Panc1 (cell line): ENCODE data around the gene ZFP62. TPM values are rescaled to one million over a fixed set of nuclear protein-coding genes. Genes with fewer than 3 reads are reported as not detected.

Source experiments
- ATAC-seq: fragments of 200-7000 bp; cut with Tn5 transposase; 2 replicates; pipeline ENCODE4 v1.9.1; 2020; ENCODE audit warnings: mild to moderate bottlenecking, moderate library complexity
- BruUV-seq: library from RNA; stranded (reverse); fragments of 400-500 nt; replicated peaks from 2 replicates; lab custom pipeline; 2021; lab: Mats Ljungman, UMichigan
- CTCF ChIA-PET: fragments of 300-600 bp; sonication (Branson Sonifier 250); formaldehyde crosslinking; loops from one replicate; lab custom pipeline; 2022; ENCODE audit warnings: antibody characterized with exemption; lab: Charles Lee
- POLR2A ChIA-PET: fragments of 300-600 bp; sonication (Branson Sonifier 250); formaldehyde crosslinking; loops from one replicate; lab custom pipeline; 2022; ENCODE audit warnings: antibody characterized with exemption; lab: Charles Lee
- DNase-seq: peaks from one replicate; pipeline ENCODE4 v3.0.0-alpha.2; 2010; ENCODE audit warnings: low read depth, low spot score
- H3K27ac ChIP-seq: 2 replicates; pipeline ENCODE4 v1.5.1; 2011; ENCODE audit warnings: mild to moderate bottlenecking, low read length, inconsistent platforms
- H3K27me3 ChIP-seq: fragments of 200-500 bp; sonication (Bioruptor generic); 2 replicates; pipeline ENCODE4 v1.6.0; 2014; ENCODE audit warnings: low read length, inconsistent platforms; ENCODE audit not compliant: control insufficient read depth, insufficient read depth
- H3K36me3 ChIP-seq: fragments of 200-500 bp; sonication (Bioruptor generic); 2 replicates; pipeline ENCODE4 v1.5.1; 2014; ENCODE audit warnings: inconsistent platforms, mild to moderate bottlenecking, low read length, moderate library complexity; ENCODE audit not compliant: control insufficient read depth, insufficient read depth
- H3K4me1 ChIP-seq: 2 replicates; pipeline ENCODE4 v1.5.1; 2011; ENCODE audit warnings: inconsistent platforms, mild to moderate bottlenecking, low read length, moderate library complexity; ENCODE audit not compliant: control insufficient read depth, insufficient read depth
- H3K4me3 ChIP-seq, 2 experiments: 2 replicates each; pipeline ENCODE4 v1.5.1; 2011 to 2012; ENCODE audit warnings: low read depth in 2 of 2, low read length in 2 of 2, mild to moderate bottlenecking in 2 of 2, inconsistent platforms in 1 of 2, moderate library complexity in 1 of 2
- H3K9me3 ChIP-seq: fragments of 200-500 bp; sonication (Bioruptor generic); 2 replicates; pipeline ENCODE4 v1.5.1; 2014; ENCODE audit warnings: low read depth, mild to moderate bottlenecking, inconsistent platforms, low read length, moderate library complexity; ENCODE audit not compliant: control insufficient read depth, insufficient read depth
- POLR2AphosphoS5 ChIP-seq: IDR thresholded peaks from 2 replicates; pipeline ENCODE4 v1.6.1; 2012; ENCODE audit warnings: mild to moderate bottlenecking, low read depth, low read length, moderate library complexity
- SIN3A ChIP-seq: IDR thresholded peaks from 2 replicates; pipeline ENCODE4 v1.6.1; 2012; ENCODE audit warnings: low read depth, mild to moderate bottlenecking, low read length, moderate library complexity, borderline replicate concordance; ENCODE audit not compliant: insufficient read depth
- TCF7L2 ChIP-seq: IDR thresholded peaks from 2 replicates; pipeline ENCODE4 v1.6.1; 2011; ENCODE audit warnings: mild to moderate bottlenecking, low read depth, low read length, inconsistent platforms
- in situ Hi-C: cut with HindIII; loops from 2 replicates; pipeline ENCODE4 v1.10.0; 2016; ENCODE audit warnings: low sequenced_read_pairs, low pct_unique_long_range_greater_than_20kb
- intact Hi-C: fragments of 100-400 bp; cut with micrococcal nuclease; formaldehyde crosslinking; loops from one replicate; pipeline ENCODE4 v1.10.0; 2022; ENCODE audit not compliant: unreplicated experiment
- total RNA-seq: library from RNA; stranded (reverse); gene quantifications from one replicate; pipeline ENCODE4 v1.2.1, GENCODE V29; 2021; ENCODE audit not compliant: unreplicated experiment
- TF ChIP-seq, protein P1 (sequence below): fragments of 450-650 bp; IDR thresholded peaks from 2 replicates; pipeline ENCODE4 v1.5.1; 2017; ENCODE audit warnings: mild to moderate bottlenecking
- TF ChIP-seq, protein P2 (sequence below), 2 experiments: IDR thresholded peaks; 2 replicates each; pipeline ENCODE4 v1.6.1; 2011 to 2012; ENCODE audit warnings: low read depth in 2 of 2, control low read depth in 1 of 2, low read length in 1 of 2, mild to moderate bottlenecking in 1 of 2, moderate library complexity in 1 of 2; ENCODE audit not compliant: insufficient read depth in 1 of 2

The ZFP62 gene
- total RNA-seq, 1 experiment from 2014 or later = 17.8 TPM

DNA sequence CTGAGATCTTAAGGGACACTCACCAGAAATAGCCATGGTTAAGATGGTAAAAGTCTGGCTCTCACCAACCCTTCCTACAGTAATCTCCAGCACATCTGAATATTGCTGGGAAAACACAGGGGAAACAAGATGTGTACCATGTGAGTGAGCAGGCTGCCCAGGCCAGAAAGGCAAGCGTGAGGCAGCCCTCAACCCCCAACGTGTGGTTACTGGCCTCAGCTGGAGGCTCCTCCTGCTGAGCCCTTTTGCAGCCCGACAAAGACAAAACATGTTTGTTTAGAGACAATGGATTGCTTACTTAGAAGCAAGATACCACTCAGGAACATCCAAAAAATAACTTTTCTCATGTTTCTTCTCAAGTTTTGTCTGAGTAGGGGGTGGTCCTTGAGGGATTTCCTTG lies 16.6 kb downstream of the ZFP62 start:
- TF ChIP-seq POLR2AphosphoS5 (no peak), SIN3A (no peak), TCF7L2 (no peak)
- TF ChIP-seq, protein P1, sequence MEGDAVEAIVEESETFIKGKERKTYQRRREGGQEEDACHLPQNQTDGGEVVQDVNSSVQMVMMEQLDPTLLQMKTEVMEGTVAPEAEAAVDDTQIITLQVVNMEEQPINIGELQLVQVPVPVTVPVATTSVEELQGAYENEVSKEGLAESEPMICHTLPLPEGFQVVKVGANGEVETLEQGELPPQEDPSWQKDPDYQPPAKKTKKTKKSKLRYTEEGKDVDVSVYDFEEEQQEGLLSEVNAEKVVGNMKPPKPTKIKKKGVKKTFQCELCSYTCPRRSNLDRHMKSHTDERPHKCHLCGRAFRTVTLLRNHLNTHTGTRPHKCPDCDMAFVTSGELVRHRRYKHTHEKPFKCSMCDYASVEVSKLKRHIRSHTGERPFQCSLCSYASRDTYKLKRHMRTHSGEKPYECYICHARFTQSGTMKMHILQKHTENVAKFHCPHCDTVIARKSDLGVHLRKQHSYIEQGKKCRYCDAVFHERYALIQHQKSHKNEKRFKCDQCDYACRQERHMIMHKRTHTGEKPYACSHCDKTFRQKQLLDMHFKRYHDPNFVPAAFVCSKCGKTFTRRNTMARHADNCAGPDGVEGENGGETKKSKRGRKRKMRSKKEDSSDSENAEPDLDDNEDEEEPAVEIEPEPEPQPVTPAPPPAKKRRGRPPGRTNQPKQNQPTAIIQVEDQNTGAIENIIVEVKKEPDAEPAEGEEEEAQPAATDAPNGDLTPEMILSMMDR = no peak
- intact Hi-C loops (no loop called here), in situ Hi-C loops (no loop called here)
- Histone ChIP-seq H3K36me3 (no peaks in the 10 kb centered on the region), H3K4me1 (no peaks in the 10 kb centered on the region), H3K4me3 (no peak overlapping the region), H3K27ac (no peak overlapping the region), H3K9me3 (peaks cover 35% of the 10 kb centered on the region), H3K27me3 (no peaks in the 10 kb centered on the region)
- CTCF ChIA-PET = no interaction called here
- no TSS peak for BruUV-seq
- ATAC-seq (no peak), DNase-seq (no peak)
- POLR2A ChIA-PET = no interaction called here

DNA sequence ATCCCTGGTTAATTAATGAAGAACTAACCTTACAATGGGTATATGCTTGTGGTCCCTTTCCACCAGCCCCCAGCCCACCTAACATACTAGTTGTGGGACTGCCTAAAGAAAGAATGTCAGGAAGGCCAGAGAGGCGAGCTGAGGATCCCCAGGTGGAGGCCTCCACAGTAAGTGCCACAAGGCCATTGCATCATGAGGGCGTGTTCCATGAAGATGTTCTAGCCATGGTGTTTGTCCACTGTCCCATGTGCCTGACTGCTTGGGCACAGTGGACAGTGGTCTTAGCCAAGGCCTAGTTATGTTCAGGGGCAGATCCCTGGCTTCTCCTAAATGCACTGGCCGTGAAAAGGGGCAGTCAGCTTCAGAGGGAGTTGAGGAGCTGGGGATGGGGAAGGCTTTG lies 21.1 kb downstream of the ZFP62 start:
- CTCF ChIA-PET = no interaction called here
- no TSS peak for BruUV-seq
- in situ Hi-C loops = no loop called here

More for the DNA sequence above, 21.1 kb downstream of the ZFP62 start:
- TF ChIP-seq, protein P1 = no peak
- no peak for TF ChIP-seq SIN3A
- no peak for TF ChIP-seq TCF7L2
- TF ChIP-seq, protein P2, sequence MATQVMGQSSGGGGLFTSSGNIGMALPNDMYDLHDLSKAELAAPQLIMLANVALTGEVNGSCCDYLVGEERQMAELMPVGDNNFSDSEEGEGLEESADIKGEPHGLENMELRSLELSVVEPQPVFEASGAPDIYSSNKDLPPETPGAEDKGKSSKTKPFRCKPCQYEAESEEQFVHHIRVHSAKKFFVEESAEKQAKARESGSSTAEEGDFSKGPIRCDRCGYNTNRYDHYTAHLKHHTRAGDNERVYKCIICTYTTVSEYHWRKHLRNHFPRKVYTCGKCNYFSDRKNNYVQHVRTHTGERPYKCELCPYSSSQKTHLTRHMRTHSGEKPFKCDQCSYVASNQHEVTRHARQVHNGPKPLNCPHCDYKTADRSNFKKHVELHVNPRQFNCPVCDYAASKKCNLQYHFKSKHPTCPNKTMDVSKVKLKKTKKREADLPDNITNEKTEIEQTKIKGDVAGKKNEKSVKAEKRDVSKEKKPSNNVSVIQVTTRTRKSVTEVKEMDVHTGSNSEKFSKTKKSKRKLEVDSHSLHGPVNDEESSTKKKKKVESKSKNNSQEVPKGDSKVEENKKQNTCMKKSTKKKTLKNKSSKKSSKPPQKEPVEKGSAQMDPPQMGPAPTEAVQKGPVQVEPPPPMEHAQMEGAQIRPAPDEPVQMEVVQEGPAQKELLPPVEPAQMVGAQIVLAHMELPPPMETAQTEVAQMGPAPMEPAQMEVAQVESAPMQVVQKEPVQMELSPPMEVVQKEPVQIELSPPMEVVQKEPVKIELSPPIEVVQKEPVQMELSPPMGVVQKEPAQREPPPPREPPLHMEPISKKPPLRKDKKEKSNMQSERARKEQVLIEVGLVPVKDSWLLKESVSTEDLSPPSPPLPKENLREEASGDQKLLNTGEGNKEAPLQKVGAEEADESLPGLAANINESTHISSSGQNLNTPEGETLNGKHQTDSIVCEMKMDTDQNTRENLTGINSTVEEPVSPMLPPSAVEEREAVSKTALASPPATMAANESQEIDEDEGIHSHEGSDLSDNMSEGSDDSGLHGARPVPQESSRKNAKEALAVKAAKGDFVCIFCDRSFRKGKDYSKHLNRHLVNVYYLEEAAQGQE (IDR thresholded peaks at IDR 0.05; ENCODE audit: insufficient read depth in 1 of 2, low read depth in 2 of 2, low read length in 1 of 2) = no peak
- no peak for TF ChIP-seq POLR2AphosphoS5
- Histone ChIP-seq H3K27ac (no peak overlapping the region), H3K36me3 (no peaks in the 10 kb centered on the region), H3K4me3 (no peak overlapping the region), H3K9me3 (no peaks in the 10 kb centered on the region), H3K27me3 (no peaks in the 10 kb centered on the region), H3K4me1 (no peaks in the 10 kb centered on the region)
- POLR2A ChIA-PET = no interaction called here
- DNase-seq (no peak), ATAC-seq (no peak)
- intact Hi-C loops = no loop called here
